NCI-H345 treated with DMSO at 0.1 percent for 48 hours (cell line): ENCODE measurements around the gene AURKAIP1.
A peak's percentile ranks its signal among the peaks of the same experiment; 100 is the strongest.
"Not testable (repeated sequence)": the region's sequence is repeated elsewhere in the genome, so short reads cannot be mapped to it uniquely, and the experiment has no call there.

Experiments
- DNase-seq: peaks from one replicate; lab custom pipeline; 2025; ENCODE audit not compliant: unreplicated experiment; lab: John Stamatoyannopoulos, UW

Gene AURKAIP1

DNA sequence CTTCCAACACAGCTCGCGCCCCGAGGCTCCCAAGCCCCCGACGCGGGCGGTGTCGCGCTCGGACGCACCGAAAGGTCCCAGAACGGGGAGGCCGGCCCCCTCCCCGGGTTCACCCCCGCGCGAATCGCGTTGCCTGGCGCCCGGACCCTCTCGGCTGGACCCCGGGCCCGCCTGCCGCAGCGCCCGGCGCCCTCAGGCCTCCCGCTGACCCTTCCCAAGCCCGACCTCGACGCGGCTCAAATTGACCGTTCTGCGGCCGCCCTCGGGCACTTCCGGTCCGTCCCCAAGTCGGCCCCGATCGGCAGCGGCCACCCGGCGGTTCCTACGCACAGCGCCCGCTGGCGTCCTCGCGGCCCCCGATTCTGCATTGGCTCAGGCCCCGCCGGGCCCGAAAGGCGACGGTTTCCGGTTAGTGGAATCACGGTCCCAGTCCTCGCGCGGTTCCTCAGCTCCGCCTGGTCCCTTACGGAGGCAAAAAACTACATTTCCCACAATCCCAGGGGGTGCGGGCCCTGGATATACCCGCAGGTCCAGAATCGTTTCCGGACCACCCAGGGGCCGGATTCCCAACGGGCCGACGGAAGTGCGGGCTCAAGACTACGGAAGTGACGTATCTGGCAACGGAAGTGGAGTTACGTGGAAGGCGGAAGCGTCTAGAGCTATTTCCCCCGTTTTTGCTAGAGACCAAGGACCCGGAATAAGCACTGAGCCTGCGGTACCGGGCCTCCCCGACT is at the start of gene AURKAIP1:
Gene AURKAIP1 (minus strand): TSS at position 279 of the 734 bp plus-strand sequence. CDS start 451 bp downstream, outside the sequence.
- peak; percentile 97 for DNase-seq

DNA sequence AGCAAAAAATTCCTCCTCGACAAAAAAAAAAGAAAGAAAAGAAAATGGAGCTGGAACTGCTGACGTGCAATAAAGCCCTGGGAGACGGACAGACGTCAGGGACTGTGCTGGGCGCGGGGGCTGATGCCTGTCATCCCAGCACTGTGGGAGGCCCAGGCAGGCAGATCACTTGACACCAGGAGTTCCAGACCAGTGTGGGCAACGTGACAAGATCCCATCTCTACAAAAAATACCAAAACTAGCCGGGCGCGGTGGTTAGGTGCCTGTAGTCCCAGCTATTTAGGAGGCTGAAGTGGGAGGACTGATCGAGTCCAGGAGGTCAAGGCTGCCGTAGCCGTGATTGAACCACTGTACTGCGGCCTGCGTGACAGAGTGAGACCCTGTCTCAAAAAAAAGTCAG is 49.7 kb upstream of the AURKAIP1 start:
- DNase-seq: no peak

DNA sequence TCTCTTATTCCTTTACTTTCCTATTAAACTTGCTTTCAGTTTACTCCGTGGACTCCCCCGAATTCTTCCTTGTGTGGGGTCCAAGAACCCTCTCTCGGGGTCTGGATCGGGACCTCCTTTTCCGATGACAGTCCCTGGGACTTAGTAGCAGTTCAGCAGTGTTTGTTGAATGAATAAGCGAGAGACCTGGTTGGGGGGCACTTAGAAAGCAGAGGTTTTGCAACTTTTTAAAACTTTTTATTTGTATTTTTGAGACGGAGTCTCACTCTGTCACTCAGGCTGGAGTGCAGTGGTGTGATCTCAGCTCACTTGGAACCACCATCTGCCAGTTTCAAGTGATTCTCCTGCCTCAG is 48.2 kb upstream of the AURKAIP1 start:
- DNase-seq: no peak

GRCh38 chr1:1422465-1423244 is 47.6 kb upstream of the AURKAIP1 start:
- no peak for DNase-seq

- no peak for DNase-seq
These were observed 47.0 kb upstream of the AURKAIP1 start for GRCh38 chr1:1421907-1422464.

DNA sequence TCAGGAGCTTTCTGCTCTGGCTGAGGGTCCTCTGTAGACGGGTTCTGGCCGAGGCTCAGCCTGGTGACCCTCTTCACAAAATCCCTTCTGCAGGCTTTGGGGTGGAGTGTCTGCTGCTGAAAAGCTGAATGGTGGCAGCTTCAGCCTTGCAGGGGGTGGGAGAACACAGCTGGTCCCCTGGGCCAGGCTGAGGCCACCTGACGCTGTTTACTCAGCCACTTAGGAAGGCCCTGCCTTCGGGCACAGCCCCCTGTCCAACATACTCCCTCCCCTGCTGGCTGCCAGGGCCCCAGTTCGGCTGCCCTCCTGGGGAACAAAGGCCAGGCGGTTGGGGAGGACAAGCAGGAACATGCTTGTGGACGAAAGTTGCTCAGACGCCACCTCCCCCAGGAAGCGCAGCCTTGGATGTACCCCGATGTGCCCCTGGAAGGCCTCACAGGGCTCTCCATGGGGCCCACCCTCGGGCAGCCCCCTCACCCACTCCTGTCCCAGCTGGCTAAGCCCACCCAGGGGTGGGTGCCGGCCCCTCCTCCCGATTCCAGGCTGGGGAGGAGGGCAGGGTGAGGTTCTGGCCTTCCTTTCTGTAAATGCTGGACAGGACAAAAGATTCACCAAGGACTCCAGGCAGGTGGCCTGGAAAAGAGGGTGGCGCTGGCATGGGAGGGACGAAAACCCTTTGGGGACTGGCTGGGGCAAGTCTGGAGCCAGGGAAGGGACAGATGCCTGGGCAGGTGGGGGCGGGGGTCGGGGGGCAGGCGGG is 46.3 kb upstream of the AURKAIP1 start, which contains the start of gene ANKRD65:
Gene ANKRD65 (minus strand): TSS at position 130 of the 760 bp plus-strand sequence. CDS start 271 bp downstream, outside the sequence.
- peak; percentile 66 for DNase-seq

GRCh38 chr1:1420654-1421141 is 45.7 kb upstream of the AURKAIP1 start:
- DNase-seq: no peak

DNA sequence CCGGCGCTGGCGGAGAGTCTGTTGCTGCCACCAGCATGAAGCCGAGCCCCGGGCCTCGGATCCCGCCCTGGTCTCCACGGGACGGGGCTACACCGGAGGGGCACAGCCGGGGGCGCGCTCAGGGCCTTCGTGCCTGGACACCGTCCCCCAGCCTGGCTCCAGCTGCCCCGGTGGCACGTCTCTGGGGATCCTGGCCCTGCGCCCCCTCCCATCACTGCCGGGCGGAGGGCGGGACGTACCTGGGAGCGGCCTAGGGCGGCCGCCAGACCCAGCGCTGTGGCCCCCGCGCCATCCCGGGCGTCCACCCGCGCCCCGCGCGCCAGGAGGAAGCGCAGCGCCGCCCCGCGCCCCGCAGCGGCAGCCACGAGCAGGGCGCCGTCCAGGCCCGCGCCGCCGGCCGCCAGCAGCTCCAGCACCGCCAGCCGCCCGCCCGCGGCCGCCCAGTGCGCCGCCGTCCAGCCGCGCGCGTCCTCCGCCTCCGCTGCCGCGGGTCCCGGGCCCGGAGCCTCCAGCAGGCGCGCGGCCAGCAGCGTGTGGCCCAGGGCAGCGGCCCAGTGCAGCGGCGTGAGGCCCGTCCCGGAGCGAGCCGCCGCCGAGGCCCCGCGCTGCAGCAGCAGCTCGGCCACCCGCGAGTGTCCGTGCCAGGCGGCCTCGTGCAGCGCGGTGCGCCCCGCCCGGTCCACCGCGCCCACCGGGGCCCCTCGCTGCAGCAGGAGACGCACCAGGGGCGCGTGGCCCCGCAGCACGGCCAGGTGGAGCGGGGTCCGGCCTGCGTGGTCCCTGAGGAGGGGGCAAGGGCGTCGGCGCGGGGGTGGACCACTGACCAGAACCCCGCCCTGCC is 45.0 kb upstream of the AURKAIP1 start:
- DNase-seq: no peak

GRCh38 chr1:1419363-1419812 is 44.4 kb upstream of the AURKAIP1 start:
- no peak for DNase-seq

DNA sequence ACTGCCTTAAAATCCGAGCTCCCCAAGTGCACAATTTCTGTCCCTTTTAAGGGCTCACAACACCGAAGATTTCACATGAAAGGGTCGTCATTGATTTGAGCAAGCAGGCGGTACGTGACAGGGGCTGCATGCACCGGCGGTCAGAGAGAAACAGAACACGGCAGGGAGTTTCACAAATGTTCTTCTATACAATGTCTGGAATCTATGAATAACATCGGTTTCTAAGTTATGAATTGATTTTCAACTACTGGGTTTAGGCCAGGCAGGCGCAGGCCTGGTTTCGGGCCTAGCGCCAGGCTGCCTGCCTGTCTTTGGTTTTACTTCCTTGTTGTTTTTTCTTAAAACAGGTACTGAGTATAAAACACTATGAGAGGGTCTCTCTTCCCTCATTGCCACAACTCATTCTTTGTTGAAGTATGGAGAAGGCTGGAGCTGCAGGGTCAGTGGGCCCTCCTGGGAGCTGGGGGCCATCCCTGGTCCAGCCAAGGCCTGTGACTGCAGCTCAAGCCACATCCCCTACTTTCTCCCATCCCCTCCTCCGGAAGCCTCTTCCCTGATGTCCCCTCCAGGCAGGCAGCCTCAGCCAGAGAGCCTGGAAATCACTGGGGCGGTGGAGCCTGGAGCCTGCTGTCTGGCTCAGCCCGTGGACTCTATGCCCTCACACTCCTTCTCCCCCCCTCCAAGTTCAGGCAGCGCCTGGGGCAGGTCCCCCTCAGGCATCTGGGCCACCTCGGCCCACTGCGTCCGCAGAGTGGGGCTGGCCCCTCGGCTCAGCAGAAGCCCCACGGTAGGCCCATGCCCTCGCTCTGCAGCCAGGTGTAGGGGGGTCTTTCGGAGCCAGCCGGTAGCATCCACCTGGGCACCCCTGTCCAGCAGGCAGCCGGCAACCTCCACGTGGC is 43.7 kb upstream of the AURKAIP1 start:
- no peak for DNase-seq

DNA sequence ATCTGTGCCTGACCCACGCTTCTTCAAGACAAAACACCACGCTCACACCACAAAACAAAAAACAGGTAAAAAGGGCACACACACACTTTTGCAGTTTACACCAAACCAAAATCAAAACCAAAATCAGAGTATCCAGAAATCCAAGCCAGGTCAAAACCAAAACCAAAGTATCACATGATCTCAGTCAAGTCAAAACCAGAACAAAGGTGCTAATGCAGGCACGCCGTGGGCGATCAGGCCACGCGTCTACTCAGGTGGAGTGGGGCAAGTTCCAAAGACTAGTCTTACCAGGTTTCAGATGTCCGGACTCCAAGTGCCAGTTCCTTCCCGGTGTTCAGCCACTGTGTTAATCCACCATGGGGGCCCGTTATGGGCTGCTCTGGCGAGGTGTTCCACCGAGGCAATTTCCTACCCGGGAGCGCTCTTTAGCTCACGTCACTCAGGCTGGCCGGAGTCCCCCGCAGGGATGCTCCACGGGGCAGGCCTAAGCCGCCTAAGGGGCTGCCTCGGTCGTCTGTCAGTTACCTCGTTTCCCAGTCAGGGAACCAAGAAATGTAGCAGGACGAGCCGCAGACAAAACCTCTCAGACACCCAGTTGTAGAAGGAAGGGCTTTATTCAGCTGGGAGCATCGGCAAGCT is 42.9 kb upstream of the AURKAIP1 start:
- not testable (repeated sequence) for DNase-seq

GRCh38 chr1:1417396-1417795 is 42.4 kb upstream of the AURKAIP1 start:
- not testable (repeated sequence) for DNase-seq

GRCh38 chr1:1415751-1416150 is 40.7 kb upstream of the AURKAIP1 start:
- DNase-seq: no peak

DNA sequence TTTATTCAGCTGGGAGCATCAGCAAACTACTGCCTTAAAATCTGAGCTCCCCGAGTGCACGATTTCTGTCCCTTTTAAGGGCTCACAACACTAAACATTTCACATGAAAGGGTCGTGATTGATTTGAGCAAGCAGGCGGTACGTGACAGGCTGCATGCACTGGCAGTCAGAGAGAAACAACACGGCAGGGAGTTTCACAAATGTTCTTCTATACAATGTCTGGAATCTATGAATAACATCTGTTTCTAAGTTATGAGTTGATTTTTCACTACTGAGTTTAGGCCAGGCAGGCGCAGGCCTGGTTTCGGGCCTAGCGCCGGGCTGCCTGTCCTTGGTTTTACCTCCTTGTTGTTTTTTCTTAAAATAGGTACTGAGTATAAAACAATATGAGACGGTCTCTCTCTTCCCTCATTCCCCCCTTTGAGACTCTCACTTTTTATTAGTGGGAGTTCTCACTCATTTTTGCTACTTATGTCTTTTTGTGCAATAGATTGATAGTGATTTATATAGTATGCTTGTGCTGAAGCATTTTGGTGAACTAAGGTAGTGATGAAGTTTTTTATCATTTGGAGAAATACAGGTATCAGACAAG is 37.4 kb upstream of the AURKAIP1 start:
- DNase-seq: not testable (repeated sequence)

DNA sequence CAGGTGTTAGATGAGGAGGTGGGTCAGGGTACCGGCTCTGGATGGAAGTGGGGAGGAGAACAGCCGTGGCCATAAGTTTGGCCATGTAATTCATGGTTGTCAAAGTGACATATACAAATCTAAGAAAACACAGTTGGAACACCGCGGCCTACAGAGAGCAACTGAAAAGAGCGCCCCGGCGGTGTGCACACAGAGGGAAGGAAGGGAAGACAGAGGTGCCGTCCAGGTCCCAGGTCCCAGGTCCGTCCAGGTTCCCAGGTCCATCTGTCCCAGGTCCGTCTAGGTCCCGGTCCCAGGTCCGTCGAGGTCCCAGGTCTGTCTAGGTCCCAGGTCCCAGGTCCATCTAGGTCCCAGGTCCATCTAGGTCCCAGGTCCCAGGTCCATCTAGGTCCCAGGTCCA is 36.6 kb upstream of the AURKAIP1 start:
- no peak for DNase-seq

DNA sequence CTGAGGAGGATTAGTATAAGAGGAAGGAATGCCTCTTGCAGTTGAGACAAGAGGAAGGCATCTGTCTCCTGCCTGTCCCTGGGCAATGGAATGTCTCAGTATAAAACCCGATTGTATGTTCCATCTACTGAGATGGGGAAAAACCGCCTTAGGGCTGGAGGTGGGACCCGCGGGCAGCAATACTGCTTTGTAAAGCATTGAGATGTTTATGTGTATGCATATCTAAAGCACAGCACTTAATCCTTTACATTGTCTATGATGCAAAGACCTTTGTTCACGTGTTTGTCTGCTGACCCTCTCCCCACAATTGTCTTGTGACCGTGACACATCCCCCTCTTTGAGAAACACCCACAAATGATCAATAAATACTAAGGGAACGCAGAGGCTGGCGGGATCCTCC is 35.2 kb upstream of the AURKAIP1 start:
- not testable (repeated sequence) for DNase-seq

DNA sequence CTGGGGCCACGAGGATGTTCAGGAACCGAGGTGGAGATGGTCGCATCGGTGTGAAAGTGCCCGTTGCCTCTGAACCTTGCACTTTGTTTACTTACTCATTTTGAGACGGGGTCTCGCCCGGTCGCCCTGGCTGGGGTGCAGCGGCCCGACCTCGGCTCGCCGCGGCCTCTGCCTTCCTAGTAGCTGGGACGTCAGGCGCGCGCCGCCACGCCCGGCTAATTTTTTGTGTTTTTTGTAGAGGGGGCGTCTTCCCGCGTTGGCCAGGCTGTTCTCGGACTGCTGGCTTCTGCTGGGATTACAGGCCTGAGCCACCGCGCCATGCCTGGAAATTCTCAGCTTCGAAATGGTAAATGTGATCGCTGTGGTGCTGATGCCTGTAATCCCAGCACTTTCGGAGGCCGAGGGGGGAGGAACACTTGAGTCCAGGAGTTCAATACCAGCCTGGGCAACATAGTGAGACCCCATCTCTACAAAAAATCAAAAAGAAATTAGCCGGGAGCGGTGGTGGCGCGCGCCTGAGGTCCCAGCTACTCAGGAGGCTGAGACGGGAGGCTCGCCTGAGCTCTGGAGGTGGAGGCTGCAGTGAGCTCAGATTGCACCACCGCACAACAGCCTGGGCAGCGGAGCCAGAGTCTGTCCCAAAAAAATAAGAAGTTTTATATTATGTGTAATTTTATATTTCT is 32.8 kb upstream of the AURKAIP1 start:
- no peak for DNase-seq
